H1 (cell line): ENCODE results near the gene CPXM1. TPM values are rescaled to one million over a fixed set of nuclear protein-coding genes. Genes with fewer than 3 reads are reported as not detected.

Experiments used
- CEBPB ChIP-seq: IDR thresholded peaks from 2 replicates; pipeline ENCODE4 v1.6.1; 2012; ENCODE audit warnings: low read depth, low read length
- EZH2 ChIP-seq: fragments of 200-600 bp; sonication (generic); IDR thresholded peaks from 2 replicates; pipeline ENCODE4 v1.7.1; 2012; ENCODE audit warnings: low read depth, mild to moderate bottlenecking, moderate library complexity, low read length, inconsistent platforms; ENCODE audit not compliant: severe bottlenecking
- FOSL1 ChIP-seq: IDR thresholded peaks from 2 replicates; pipeline ENCODE4 v1.6.1; 2011; ENCODE audit warnings: mild to moderate bottlenecking, low read depth, low read length, moderate library complexity; ENCODE audit not compliant: insufficient read depth
- GABPA ChIP-seq: IDR thresholded peaks from 2 replicates; pipeline ENCODE4 v1.6.1; 2011; ENCODE audit warnings: mild to moderate bottlenecking, low read length, moderate library complexity, borderline replicate concordance; ENCODE audit not compliant: insufficient read depth
- GTF2F1 ChIP-seq: IDR thresholded peaks from 2 replicates; pipeline ENCODE4 v1.6.1; 2012; ENCODE audit warnings: low read depth, low read length, improper control_type of control experiment, borderline replicate concordance
- HDAC6 ChIP-seq: IDR thresholded peaks from one replicate; pipeline ENCODE4 v1.7.1; 2012; ENCODE audit warnings: low read depth, mild to moderate bottlenecking, inconsistent platforms, low read length, moderate library complexity
- JUN ChIP-seq: IDR thresholded peaks from 2 replicates; pipeline ENCODE4 v1.6.1; 2011; ENCODE audit warnings: low read depth, mild to moderate bottlenecking, improper control_type of control experiment, low read length
- NRF1 ChIP-seq: IDR thresholded peaks from 2 replicates; pipeline ENCODE4 v1.6.1; 2011; ENCODE audit warnings: mild to moderate bottlenecking, low read depth, low read length, improper control_type of control experiment
- POLR2A ChIP-seq, 2 experiments: IDR thresholded peaks; 1 replicate in 1 of 2; 2 replicates in 1 of 2; pipeline ENCODE4 v1.6.1; 2011; ENCODE audit warnings: low read depth in 2 of 2, low read length in 2 of 2, mild to moderate bottlenecking in 2 of 2; ENCODE audit errors: control extremely low read depth in 1 of 2
- TAF1 ChIP-seq: IDR thresholded peaks from 2 replicates; pipeline ENCODE4 v1.6.1; 2011; ENCODE audit warnings: mild to moderate bottlenecking, low read depth, low read length
- polyA plus RNA-seq, 7 experiments: library from polyadenylated mRNA; depleted of rRNA in 3 of 7; stranded (reverse) in 5 of 7; unstranded in 2 of 7; fragments of >200 nt in 5 of 7; fragments of 200-250 nt in 2 of 7; gene quantifications; 1 replicate in 5 of 7; 2 replicates in 1 of 7; 4 replicates in 1 of 7; pipeline versions ENCODE4 v1.2.1 to v1.2.3, GENCODE V29; 2011 to 2013; ENCODE audit warnings: missing spikeins in 2 of 7, mixed read lengths in 2 of 7
- total RNA-seq: library from RNA; stranded (reverse); fragmentation: NEBNext Ultra II Directional; extraction: Animal tissue kit (Norgen Biotek cat#: 25700); gene quantifications from 2 replicates; pipeline ENCODE4 v1.2.1, GENCODE V29; 2021
- TF ChIP-seq, protein P1 (sequence below): fragments of 300-600 bp; sonication (generic); IDR thresholded peaks from 2 replicates; pipeline ENCODE4 v1.7.1; 2012; ENCODE audit warnings: low read length, moderate library complexity, mild to moderate bottlenecking, inconsistent platforms; ENCODE audit not compliant: insufficient replicate concordance

The CPXM1 gene
- total and polyA plus RNA-seq, 2 of the 8 experiments (the other 6 are each of a cell fraction or from before 2014, with no cell fraction given), result 31.3 to 81.9 TPM

DNA sequence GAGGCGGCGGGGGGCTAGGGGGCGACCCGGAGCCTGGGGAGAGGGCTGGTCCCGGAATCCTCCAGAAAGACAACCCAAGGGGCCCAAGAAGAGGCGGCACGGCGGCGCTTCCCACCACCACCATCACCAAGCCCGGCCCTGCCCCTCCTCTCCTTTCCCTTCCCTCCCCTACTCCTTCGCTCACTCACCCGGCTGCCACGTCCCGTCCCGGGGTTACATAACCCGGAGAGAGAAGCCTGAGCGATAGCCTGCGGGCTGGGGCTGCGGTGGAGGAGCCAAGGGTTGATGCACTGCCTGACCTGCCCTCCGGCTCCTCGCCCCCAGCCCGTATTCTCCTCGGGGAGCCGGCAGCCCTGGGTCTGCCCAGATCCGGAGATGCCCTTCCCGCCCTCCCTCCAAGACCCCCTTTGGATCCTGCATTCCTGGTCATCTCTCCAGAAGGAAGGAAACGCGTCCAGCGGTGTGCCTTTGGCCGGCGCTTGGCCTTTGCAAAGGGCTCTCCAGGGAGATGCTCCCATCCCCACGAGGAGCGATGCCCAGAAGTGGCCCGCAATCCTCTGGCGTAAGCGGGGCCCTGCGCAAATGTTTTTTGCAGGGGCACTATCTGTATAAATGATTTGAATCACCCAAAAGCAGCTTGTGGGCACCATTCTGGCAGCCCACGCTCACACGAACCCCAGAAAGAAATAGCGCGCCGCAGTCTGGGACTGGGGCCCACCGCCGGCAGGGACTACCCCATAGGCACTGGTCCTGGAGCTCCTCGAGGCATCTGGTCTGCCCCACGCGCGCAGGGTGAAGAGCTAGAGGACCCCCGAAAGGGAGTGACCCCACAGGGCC is 4.6 kb upstream of the CPXM1 start (continued):
- TF ChIP-seq, protein P1, sequence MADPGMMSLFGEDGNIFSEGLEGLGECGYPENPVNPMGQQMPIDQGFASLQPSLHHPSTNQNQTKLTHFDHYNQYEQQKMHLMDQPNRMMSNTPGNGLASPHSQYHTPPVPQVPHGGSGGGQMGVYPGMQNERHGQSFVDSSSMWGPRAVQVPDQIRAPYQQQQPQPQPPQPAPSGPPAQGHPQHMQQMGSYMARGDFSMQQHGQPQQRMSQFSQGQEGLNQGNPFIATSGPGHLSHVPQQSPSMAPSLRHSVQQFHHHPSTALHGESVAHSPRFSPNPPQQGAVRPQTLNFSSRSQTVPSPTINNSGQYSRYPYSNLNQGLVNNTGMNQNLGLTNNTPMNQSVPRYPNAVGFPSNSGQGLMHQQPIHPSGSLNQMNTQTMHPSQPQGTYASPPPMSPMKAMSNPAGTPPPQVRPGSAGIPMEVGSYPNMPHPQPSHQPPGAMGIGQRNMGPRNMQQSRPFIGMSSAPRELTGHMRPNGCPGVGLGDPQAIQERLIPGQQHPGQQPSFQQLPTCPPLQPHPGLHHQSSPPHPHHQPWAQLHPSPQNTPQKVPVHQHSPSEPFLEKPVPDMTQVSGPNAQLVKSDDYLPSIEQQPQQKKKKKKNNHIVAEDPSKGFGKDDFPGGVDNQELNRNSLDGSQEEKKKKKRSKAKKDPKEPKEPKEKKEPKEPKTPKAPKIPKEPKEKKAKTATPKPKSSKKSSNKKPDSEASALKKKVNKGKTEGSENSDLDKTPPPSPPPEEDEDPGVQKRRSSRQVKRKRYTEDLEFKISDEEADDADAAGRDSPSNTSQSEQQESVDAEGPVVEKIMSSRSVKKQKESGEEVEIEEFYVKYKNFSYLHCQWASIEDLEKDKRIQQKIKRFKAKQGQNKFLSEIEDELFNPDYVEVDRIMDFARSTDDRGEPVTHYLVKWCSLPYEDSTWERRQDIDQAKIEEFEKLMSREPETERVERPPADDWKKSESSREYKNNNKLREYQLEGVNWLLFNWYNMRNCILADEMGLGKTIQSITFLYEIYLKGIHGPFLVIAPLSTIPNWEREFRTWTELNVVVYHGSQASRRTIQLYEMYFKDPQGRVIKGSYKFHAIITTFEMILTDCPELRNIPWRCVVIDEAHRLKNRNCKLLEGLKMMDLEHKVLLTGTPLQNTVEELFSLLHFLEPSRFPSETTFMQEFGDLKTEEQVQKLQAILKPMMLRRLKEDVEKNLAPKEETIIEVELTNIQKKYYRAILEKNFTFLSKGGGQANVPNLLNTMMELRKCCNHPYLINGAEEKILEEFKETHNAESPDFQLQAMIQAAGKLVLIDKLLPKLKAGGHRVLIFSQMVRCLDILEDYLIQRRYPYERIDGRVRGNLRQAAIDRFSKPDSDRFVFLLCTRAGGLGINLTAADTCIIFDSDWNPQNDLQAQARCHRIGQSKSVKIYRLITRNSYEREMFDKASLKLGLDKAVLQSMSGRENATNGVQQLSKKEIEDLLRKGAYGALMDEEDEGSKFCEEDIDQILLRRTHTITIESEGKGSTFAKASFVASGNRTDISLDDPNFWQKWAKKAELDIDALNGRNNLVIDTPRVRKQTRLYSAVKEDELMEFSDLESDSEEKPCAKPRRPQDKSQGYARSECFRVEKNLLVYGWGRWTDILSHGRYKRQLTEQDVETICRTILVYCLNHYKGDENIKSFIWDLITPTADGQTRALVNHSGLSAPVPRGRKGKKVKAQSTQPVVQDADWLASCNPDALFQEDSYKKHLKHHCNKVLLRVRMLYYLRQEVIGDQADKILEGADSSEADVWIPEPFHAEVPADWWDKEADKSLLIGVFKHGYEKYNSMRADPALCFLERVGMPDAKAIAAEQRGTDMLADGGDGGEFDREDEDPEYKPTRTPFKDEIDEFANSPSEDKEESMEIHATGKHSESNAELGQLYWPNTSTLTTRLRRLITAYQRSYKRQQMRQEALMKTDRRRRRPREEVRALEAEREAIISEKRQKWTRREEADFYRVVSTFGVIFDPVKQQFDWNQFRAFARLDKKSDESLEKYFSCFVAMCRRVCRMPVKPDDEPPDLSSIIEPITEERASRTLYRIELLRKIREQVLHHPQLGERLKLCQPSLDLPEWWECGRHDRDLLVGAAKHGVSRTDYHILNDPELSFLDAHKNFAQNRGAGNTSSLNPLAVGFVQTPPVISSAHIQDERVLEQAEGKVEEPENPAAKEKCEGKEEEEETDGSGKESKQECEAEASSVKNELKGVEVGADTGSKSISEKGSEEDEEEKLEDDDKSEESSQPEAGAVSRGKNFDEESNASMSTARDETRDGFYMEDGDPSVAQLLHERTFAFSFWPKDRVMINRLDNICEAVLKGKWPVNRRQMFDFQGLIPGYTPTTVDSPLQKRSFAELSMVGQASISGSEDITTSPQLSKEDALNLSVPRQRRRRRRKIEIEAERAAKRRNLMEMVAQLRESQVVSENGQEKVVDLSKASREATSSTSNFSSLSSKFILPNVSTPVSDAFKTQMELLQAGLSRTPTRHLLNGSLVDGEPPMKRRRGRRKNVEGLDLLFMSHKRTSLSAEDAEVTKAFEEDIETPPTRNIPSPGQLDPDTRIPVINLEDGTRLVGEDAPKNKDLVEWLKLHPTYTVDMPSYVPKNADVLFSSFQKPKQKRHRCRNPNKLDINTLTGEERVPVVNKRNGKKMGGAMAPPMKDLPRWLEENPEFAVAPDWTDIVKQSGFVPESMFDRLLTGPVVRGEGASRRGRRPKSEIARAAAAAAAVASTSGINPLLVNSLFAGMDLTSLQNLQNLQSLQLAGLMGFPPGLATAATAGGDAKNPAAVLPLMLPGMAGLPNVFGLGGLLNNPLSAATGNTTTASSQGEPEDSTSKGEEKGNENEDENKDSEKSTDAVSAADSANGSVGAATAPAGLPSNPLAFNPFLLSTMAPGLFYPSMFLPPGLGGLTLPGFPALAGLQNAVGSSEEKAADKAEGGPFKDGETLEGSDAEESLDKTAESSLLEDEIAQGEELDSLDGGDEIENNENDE, result no peak
- TF ChIP-seq JUN, result no peak
- no peak for TF ChIP-seq GTF2F1
- peak; percentile 89 for TF ChIP-seq EZH2
- no peak for TF ChIP-seq HDAC6
- no peak for TF ChIP-seq FOSL1
- no peak for TF ChIP-seq TAF1
- TF ChIP-seq POLR2A (IDR thresholded peaks at IDR 0.05; ENCODE audit: control extremely low read depth in 1 of 2, low read depth in 2 of 2, low read length in 2 of 2), result no peak
- TF ChIP-seq GABPA, result no peak
- TF ChIP-seq NRF1, result no peak
- no peak for TF ChIP-seq CEBPB
